Mammary epithelial cell (primary cell): ENCODE measurements around the gene DECR2.

ENCODE experiments used
- EZH2 ChIP-seq: IDR thresholded peaks from 2 replicates; pipeline ENCODE4 v1.6.1; 2012; ENCODE audit warnings: low read length, inconsistent platforms, borderline replicate concordance
- TF ChIP-seq, protein P1 (sequence below), 2 donors: IDR thresholded peaks in 1 of 2; conservative IDR thresholded peaks in 1 of 2; 2 replicates each; pipeline ENCODE4 v1.5.1; 2011 to 2012; ENCODE audit warnings: inconsistent platforms in 2 of 2, low read length in 2 of 2, mild to moderate bottlenecking in 2 of 2, control low read depth in 1 of 2, low read depth in 1 of 2; ENCODE audit not compliant: insufficient read depth in 1 of 2; ENCODE audit errors: extremely low read depth in 1 of 2

DNA sequence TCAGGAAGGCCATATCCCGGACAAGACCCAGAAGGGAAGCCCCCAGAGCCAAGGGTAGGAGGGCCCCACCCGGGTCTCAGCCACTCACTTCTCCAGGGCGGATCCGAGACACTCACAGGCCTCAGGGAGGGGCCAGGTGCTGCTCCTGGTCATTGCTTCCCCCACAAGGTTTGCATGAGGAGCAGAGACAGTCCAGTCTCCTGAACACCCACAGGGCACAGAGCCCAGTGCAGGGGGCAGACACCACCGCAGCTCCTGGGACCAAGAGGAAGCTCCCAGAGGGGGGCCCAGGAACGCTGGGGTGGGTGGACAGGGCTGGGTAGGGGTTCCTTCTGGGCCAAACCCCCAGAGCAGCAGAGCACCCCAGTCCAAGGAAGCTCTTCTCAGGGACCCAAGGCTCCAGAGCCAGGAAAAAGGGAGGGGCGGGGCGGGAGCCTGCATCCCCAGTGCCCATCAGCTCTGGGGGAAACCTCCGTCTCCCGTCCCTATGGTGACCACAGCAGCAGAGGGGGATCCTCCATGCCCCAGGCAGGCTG is 30.6 kb upstream of the DECR2 start:
- TF ChIP-seq, protein P1, sequence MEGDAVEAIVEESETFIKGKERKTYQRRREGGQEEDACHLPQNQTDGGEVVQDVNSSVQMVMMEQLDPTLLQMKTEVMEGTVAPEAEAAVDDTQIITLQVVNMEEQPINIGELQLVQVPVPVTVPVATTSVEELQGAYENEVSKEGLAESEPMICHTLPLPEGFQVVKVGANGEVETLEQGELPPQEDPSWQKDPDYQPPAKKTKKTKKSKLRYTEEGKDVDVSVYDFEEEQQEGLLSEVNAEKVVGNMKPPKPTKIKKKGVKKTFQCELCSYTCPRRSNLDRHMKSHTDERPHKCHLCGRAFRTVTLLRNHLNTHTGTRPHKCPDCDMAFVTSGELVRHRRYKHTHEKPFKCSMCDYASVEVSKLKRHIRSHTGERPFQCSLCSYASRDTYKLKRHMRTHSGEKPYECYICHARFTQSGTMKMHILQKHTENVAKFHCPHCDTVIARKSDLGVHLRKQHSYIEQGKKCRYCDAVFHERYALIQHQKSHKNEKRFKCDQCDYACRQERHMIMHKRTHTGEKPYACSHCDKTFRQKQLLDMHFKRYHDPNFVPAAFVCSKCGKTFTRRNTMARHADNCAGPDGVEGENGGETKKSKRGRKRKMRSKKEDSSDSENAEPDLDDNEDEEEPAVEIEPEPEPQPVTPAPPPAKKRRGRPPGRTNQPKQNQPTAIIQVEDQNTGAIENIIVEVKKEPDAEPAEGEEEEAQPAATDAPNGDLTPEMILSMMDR (conservative IDR thresholded peaks at IDR 0.05 in 1 of 2, IDR thresholded peaks at IDR 0.05 in 1 of 2; ENCODE audit: extremely low read depth in 1 of 2, insufficient read depth in 1 of 2, low read depth in 1 of 2, low read length in 2 of 2) = no peak
- TF ChIP-seq EZH2 = no peak
